GM18508 (cell line): ENCODE results near the gene ADK.
"Not testable (repeated sequence)": the region's sequence is repeated elsewhere in the genome, so short reads cannot be mapped to it uniquely, and the experiment has no call there.

Experiments
- ATAC-seq: cut with Tn5 transposase; IDR thresholded peaks from one replicate; pipeline ENCODE4 v1.9.1; 2021; ENCODE audit warnings: moderate number of reproducible peaks; ENCODE audit not compliant: insufficient read depth, unreplicated experiment

ADK gene

GRCh38 chr10:74150990-74151878, at the start of gene ADK:
TSS of gene ADK (plus strand) at chr10:74151221. CDS start at chr10:74151279, 58 bp downstream.
- ATAC-seq, result peak; percentile 47

- no peak for ATAC-seq
Observed at GRCh38 chr10:74103560-74104258, 47.3 kb upstream of the ADK start.

GRCh38 chr10:74104480-74104879, 46.5 kb upstream of the ADK start:
- ATAC-seq, result no peak

- ATAC-seq, result no peak
Observed at GRCh38 chr10:74104996-74105395, 46.0 kb upstream of the ADK start.

GRCh38 chr10:74107391-74107790, 43.6 kb upstream of the ADK start:
- no peak for ATAC-seq

- ATAC-seq, result no peak
Observed at GRCh38 chr10:74109452-74109851, 41.6 kb upstream of the ADK start.

GRCh38 chr10:74110120-74110519, 40.9 kb upstream of the ADK start:
- no peak for ATAC-seq

- no peak for ATAC-seq
Observed at GRCh38 chr10:74111799-74112198, 39.2 kb upstream of the ADK start.

- ATAC-seq, result no peak
Observed at GRCh38 chr10:74113546-74113945, 37.5 kb upstream of the ADK start.

GRCh38 chr10:74114041-74114448, 37.0 kb upstream of the ADK start:
- ATAC-seq, result no peak

- ATAC-seq, result no peak
Observed at GRCh38 chr10:74117738-74118137, 33.3 kb upstream of the ADK start.

- ATAC-seq, result no peak
Observed at GRCh38 chr10:74118804-74119203, 32.2 kb upstream of the ADK start.

GRCh38 chr10:74120911-74121310, 30.1 kb upstream of the ADK start:
- no peak for ATAC-seq

- no peak for ATAC-seq
Observed at GRCh38 chr10:74121368-74121767, 29.7 kb upstream of the ADK start.

GRCh38 chr10:74122060-74122459, 29.0 kb upstream of the ADK start:
- ATAC-seq, result no peak

GRCh38 chr10:74123081-74123480, 27.9 kb upstream of the ADK start:
- ATAC-seq, result no peak

GRCh38 chr10:74133923-74134820, 16.8 kb upstream of the ADK start:
- ATAC-seq, result no peak

- no peak for ATAC-seq
Observed at GRCh38 chr10:74135452-74135851, 15.6 kb upstream of the ADK start.

- no peak for ATAC-seq
Observed at GRCh38 chr10:74137992-74138391, 13.0 kb upstream of the ADK start.

- ATAC-seq, result not testable (repeated sequence)
Observed at GRCh38 chr10:74138596-74138995, 12.4 kb upstream of the ADK start.

- no peak for ATAC-seq
Observed at GRCh38 chr10:74139981-74140380, 11.0 kb upstream of the ADK start.
